HG03039 (cell line): ENCODE data around the gene KCNC3.

Experiments
- ATAC-seq: cut with Tn5 transposase; IDR thresholded peaks from one replicate; pipeline ENCODE4 v1.9.1; 2021; ENCODE audit warnings: mild to moderate bottlenecking, moderate library complexity; ENCODE audit not compliant: unreplicated experiment

KCNC3 gene

DNA sequence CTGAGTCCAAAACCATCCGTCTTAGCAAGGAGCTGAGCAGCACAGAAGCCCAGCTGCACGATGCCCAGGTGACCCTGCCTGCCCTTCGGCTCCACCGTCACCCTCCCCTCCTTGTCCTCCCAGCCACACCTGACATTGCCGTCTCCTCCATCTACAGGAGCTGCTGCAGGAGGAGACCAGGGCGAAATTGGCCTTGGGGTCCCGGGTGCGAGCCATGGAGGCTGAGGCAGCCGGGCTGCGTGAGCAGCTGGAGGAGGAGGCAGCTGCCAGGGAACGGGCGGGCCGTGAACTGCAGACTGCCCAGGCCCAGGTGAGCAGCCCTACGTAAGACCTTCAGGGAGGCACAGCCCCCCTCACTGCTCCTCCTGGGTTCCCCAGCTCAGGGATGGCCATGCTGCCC is 49.1 kb downstream of the KCNC3 start:
- ATAC-seq: no peak

DNA sequence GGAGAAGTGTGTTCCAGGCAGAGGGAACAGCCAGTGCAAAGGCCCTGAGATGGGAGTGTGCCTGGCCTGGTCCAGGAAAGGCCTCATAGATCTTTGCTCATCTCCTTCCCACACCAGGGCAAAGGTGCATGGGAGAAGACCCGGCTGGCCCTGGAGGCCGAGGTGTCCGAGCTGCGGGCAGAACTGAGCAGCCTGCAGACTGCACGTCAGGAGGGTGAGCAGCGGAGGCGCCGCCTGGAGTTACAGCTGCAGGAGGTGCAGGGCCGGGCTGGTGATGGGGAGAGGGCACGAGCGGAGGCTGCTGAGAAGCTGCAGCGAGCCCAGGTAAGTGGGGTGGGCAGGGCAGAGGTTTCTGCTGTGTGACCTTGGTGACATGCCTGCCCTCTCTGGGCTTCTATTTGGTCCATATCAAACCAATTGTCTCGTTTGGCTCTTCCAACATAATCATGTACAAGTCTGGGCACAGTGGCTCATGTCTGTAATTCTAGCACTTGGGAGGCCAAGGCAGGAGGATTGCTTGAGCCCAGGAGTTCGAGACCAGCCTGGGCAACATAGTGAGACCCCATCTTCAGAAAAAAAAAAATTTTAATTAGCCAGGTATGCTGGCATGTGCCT is 51.1 kb downstream of the KCNC3 start:
- ATAC-seq: no peak

DNA sequence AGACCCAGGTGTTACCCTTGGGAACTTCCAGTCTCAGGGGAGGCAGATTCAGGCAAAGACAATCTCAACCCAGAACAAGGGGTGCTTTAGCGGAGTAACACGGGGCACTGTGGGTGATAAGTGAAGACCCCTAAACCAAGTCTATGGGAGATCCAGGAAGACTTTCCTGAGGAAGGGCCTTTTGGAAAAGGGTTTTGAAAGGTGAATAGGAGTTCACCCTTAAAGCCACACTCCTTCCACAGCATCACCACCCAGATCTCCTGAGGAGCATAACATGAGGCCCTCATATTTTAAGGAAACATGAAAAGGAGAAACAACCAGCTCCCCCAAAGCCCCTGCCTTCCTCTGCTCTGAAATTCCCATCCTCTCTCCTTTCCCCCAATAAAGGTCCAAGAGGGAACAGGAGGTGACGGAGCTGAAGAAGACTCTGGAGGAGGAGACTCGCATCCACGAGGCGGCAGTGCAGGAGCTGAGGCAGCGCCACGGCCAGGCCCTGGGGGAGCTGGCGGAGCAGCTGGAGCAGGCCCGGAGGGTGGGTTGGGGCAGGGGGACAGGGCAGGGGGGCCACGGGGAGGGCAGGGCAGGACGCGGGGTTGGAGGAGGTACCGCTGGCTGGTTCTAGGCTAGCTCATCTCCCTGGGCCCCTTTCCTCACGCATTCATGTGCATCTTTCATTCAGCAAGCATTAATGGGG is 52.7 kb downstream of the KCNC3 start:
- no peak for ATAC-seq

DNA sequence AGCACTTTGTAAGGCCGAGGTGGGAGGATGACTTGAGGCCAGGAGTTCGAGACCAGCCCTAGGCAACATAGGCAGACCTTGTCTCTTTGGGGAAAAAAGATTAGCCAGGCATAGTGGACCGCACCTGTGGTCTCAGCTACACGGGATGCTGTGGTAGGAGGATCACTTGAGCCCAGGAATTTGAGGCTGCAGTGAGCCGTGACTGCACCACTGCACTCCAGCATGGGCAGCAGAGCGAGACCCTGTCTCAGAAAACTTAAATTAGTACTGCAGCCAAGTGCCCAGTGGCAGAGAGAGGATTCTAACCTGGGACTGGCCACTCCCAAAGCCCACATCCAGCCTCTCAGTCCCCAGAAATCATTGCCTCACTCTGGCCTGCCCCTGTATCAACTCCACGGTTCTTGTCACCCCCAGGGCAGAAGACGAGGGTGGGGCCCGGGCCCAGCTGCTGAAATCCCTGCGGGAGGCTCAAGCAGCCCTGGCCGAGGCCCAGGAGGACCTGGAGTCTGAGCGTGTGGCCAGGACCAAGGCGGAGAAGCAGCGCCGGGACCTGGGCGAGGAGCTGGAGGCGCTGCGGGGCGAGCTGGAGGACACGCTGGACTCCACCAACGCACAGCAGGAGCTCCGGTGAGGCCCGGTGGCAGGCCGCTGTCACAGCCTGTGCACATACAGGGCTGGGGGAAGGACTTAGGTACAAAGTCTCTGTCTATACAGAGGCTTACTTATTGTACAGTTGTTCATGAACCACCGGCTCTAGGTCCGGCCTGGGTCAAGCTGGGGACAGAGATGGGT is 53.4 kb downstream of the KCNC3 start:
- ATAC-seq: no peak

DNA sequence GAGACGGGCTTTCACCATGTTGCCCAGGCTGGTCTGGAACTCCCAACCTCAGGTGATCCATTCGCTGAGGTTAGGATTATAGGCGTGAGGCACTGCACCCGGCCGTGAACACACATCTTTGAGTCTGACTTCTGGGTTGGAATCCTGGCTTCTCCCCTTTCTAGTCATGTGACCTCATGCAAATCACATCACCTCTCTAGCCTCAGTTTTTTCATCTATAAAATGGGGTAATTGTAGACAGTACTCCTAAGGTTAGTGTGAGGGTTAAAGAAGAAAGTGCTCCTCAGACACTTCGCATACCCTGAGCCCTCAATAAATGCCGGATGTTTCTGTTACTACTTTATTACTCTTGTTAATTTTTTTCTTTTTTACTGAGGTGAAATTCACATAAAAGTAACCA is 55.4 kb downstream of the KCNC3 start:
- no peak for ATAC-seq

DNA sequence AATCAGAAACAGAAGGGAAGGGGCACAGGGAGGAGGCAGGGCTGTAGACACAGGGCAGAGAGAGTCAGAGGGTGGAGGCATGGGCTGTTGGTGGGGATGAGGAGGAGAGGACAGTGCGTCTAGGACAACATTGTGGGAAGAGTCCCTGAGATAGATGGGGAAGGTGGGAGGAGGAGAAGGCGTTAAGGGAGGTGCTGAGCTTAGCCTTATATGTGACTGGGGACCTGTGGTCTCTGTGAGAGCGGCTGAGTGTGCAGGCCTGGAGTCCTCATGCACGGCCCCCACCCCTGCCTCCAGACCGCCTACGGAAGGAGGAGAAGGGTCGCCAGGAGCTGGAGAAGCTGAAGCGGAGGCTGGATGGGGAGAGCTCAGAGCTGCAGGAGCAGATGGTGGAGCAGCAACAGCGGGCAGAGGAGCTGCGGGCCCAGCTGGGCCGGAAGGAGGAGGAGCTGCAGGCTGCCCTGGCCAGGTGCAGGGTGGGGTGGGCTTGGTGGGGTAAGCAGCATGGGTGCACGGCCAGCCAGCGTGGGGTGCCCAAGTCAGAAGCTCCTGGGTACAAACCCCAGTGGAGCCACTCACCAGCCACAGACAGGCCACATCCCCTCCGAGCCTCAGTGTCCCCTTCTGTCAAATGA is 56.8 kb downstream of the KCNC3 start:
- no peak for ATAC-seq

DNA sequence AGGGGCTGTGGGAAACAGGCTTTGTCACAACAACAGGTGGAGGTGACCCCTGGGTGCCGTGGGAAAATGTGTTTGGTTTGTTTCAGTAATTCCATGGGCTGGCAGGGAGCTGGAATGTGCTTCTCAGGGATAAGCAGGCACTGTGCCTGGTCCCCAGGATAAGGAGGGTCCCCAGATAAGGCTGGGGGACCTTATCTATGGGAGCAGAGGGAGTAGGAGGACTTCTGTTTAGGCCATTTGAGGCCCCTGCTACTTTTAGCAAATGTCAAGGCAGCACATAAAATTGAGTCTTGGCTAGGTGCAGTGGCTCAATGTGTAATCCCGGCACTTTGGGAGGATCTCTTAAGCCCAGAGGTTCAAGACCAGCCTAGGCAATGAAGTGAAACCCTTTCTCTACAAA is 59.5 kb downstream of the KCNC3 start:
- ATAC-seq: no peak

GRCh38 chr19:50268501-50268900 is 60.7 kb downstream of the KCNC3 start:
- ATAC-seq: no peak

DNA sequence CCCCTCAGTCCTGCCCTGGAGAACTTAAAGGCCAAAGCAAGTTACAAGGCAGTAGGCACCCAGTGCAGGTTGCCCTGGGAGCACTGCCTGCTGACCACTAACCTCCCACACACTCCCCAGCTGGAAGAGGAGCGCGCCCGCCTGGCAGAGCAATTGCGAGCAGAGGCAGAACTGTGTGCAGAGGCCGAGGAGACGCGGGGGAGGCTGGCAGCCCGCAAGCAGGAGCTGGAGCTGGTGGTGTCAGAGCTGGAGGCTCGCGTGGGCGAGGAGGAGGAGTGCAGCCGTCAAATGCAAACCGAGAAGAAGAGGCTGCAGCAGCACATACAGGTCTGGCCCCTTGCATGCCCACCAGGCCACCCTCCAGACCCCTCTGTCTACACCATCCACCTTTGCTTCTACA is 61.1 kb downstream of the KCNC3 start:
- no peak for ATAC-seq

- ATAC-seq: no peak
Observed at GRCh38 chr19:50266896-50267295, 62.3 kb downstream of the KCNC3 start.

- no peak for ATAC-seq
Observed at GRCh38 chr19:50266041-50266440, 63.1 kb downstream of the KCNC3 start.

DNA sequence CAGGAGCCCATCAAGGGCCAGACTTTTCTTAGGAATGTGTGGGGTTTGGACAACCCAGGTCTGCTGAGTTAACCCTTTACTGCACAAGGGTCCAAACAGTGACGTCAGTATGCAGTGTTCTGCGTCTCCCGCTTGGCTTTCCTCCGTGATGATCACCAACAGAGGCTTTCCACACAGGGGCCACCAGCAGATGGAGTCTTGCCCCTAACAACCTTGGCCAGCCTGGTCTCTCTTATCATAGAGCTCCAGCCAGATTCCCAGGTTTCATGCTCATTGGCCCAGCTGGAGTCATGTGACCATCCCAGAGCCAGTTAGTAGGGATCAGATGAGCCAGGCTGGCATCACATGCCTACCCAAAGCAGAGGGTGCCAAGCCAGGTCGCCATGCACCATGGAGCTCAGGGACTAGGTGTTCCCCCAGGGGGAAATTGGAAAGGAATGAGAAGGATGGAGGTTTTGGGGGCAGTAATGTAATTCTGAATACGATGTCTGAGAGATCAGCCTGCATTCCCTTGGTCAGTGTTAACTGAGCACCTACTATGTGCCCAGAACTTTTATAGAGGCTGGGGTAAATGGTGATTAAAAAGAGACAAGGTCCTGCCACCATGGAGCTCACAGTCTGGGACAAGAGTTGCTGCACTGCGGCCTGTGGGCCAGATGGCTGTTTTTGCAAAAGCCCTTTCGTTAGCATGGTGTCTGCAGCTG is 64.5 kb downstream of the KCNC3 start:
- ATAC-seq: no peak

- ATAC-seq: no peak
Observed at GRCh38 chr19:50263176-50263575, 66.0 kb downstream of the KCNC3 start.
